PFSK-1 (cell line): ENCODE measurements around the gene NR5A1.

Experiments
- POLR2AphosphoS5 ChIP-seq: IDR thresholded peaks from 2 replicates; pipeline ENCODE4 v1.6.1; 2012; ENCODE audit warnings: low read depth, mild to moderate bottlenecking, control low read depth, low read length, moderate library complexity
- SIN3A ChIP-seq: IDR thresholded peaks from 2 replicates; pipeline ENCODE4 v1.6.1; 2012; ENCODE audit warnings: mild to moderate bottlenecking, low read length, moderate library complexity, borderline replicate concordance; ENCODE audit not compliant: insufficient read depth
- TF ChIP-seq, protein P1 (sequence below), 2 experiments: IDR thresholded peaks; 2 replicates each; pipeline versions ENCODE4 v1.6.1 to v1.8.0; 2011 to 2012; ENCODE audit warnings: low read depth in 2 of 2, low read length in 2 of 2, control low read depth in 1 of 2, inconsistent platforms in 1 of 2, mild to moderate bottlenecking in 1 of 2, moderate library complexity in 1 of 2; ENCODE audit not compliant: insufficient read depth in 1 of 2

DNA sequence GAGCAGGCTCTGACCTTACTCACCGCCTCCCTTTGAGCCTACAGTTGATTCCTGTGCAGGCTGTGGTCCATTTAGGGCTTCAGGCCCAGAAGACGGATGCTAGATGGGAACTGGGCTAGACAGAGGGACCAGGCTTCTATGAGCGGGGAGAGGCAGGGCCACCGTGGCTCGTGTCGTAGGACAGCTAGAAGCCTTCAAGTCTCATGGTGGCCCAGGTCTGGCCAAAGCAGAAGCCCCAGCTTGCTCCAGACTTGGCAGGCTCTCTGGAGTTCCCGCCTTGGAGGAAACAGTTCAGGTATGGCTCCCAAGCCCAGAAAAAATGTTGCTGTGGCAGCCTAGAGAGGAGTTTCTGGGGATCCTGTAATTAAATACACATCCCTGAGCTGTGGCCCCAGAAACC, 10.9 kb upstream of the NR5A1 start:
- TF ChIP-seq POLR2AphosphoS5 (no peak), SIN3A (no peak)
- TF ChIP-seq, protein P1, sequence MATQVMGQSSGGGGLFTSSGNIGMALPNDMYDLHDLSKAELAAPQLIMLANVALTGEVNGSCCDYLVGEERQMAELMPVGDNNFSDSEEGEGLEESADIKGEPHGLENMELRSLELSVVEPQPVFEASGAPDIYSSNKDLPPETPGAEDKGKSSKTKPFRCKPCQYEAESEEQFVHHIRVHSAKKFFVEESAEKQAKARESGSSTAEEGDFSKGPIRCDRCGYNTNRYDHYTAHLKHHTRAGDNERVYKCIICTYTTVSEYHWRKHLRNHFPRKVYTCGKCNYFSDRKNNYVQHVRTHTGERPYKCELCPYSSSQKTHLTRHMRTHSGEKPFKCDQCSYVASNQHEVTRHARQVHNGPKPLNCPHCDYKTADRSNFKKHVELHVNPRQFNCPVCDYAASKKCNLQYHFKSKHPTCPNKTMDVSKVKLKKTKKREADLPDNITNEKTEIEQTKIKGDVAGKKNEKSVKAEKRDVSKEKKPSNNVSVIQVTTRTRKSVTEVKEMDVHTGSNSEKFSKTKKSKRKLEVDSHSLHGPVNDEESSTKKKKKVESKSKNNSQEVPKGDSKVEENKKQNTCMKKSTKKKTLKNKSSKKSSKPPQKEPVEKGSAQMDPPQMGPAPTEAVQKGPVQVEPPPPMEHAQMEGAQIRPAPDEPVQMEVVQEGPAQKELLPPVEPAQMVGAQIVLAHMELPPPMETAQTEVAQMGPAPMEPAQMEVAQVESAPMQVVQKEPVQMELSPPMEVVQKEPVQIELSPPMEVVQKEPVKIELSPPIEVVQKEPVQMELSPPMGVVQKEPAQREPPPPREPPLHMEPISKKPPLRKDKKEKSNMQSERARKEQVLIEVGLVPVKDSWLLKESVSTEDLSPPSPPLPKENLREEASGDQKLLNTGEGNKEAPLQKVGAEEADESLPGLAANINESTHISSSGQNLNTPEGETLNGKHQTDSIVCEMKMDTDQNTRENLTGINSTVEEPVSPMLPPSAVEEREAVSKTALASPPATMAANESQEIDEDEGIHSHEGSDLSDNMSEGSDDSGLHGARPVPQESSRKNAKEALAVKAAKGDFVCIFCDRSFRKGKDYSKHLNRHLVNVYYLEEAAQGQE (IDR thresholded peaks at IDR 0.05; ENCODE audit: insufficient read depth in 1 of 2, low read depth in 2 of 2, low read length in 2 of 2), result no peak
